HG02885 (cell line): ENCODE data around the gene SPATS2L.

Source experiments
- ATAC-seq: cut with Tn5 transposase; IDR thresholded peaks from one replicate; pipeline ENCODE4 v1.9.1; 2021; ENCODE audit warnings: mild to moderate bottlenecking; ENCODE audit not compliant: unreplicated experiment, poor library complexity

SPATS2L gene

GRCh38 chr2:200367155-200367554, 60.7 kb downstream of the SPATS2L start:
- ATAC-seq = no peak

DNA sequence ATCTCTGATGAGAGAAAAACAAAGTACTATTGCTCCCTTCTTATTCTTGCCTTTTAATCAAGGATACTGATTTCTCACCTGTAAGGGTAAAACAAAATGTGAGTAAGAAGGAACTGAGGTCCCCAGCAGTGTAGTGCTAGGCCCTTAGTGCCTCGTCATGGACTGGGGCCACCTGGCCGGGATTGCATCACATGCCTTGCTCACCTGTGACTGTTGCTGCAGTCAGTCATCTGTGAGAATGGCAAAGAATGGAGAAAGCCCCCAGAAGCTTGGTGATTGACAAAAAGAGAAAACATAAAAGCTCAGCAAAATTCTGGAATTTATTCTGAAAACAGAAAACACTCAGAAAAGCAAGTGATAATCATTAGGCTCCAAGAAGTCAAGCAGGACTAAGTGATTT, 63.4 kb downstream of the SPATS2L start:
- no peak for ATAC-seq

DNA sequence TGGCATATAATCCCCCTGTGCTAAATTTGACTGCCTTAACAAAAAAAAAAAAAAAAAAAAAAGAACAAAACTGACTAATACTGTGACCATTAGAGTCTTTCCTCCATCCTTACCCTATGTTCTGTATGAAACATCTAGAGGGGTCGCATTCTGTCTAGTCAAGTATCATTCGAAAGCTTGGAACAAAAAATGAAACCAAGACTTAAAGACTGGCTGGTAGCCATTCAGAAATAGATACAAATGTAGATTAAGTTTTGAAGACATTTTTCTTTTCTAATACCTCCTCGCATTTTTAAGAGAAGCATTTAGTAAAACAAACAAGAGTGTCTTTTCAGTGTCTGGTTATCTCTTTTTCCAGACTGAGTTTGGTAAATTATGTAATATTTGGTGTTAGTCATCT, 66.7 kb downstream of the SPATS2L start:
- peak; percentile 42 for ATAC-seq

DNA sequence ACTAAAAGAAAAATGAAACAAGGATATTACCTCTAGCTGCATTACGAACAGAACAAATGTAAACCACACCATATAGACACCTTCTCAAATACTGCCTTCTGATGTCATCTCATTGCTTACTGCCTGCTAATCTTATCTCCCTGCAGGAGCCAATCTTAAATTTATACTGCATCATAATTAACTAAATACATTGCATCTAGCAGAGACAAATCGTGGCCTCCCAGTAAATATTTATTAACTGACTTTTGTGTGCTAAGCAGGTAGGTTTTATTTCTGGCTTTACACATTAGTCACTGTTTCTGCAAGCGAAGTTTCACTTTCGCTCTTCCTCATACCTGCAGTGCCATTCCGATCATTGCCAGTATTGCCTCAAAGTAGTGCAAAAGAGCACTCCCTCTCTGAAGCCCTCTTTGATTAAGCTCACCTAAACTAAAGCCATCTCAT, 67.5 kb downstream of the SPATS2L start:
- ATAC-seq = peak; percentile 97

DNA sequence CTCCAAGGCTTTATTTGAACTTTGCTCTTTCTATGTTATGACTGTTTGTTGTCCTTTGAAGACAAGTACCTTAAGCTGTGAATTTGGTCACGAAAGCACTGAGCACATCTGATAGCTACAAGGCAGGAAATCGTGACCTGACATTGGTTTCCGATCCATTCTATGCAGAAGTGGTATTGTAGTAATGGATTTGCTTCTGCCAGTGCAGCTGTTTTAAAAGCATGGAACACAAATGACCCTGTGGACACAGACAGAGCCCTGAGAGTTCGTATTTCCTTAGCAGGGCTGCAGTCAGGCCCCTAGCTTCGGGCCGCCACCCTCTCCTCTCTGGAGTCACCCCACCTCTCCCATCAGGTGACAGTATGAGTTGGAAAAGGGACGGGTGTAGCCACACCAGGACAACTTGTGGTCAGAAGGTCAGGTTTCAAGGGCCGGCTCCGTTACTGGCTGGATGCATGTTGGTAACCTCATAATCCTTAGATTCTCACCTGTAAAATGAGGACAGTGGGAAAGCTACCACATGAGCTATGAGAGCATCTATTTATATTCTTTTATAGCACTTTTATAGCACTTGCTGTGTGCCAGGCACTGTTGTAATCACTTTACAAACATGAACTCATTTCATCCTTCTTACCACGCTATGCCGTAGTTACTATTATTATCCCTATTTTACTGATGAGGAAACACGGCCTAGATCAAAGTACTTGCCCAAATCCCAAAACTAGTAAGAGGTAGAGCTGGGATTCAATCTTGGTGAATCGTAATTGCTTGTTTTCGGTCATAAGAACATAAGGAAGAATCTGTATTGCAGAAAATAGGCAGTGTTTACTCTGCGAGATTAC, 70.2 kb downstream of the SPATS2L start:
- ATAC-seq = no peak

DNA sequence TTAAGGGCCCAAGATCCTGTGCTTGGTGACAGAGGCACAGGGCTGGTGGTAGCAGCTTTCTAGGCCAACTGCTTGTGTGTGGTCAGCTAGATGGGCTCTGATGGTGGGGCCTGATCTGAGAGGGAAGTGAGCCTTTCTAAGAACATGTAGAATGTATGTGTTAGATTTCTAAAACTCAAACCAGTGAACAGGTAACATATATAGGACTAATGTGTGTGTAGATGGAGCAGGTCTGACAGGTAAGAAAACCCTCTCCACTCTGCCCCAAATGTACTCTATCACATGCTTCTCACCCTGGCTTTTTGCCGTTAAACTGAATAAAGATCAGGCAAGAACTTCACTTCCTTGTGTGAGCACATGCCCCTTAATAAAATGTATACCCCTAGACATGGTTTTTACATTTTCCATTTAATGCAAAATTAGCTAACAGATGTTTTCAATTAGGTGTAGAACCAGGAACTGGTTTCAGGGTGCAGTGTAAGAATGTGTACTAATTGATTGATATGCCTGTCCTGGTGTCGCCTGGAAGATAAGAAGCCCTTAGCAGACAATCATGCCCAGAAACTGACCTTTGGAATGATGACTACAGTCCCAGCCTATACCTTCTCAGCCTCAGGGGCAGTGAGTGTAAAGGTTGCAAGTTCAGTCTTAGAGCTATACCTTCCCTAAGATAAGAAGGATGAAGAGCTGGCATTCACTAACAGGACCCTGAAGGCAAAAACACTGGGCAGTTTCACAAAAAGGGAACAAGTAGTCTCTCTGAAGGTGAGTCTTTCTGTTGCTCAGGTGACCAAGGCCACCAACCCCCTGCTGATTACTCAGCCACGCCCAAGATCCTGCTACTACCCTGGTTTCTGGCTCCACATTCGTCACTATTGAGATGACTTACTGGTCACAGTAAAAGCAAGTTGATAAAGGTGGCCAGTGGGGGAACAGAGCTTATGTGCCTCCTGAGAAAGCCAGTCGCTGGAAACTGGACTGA, 71.2 kb downstream of the SPATS2L start:
- no peak for ATAC-seq

DNA sequence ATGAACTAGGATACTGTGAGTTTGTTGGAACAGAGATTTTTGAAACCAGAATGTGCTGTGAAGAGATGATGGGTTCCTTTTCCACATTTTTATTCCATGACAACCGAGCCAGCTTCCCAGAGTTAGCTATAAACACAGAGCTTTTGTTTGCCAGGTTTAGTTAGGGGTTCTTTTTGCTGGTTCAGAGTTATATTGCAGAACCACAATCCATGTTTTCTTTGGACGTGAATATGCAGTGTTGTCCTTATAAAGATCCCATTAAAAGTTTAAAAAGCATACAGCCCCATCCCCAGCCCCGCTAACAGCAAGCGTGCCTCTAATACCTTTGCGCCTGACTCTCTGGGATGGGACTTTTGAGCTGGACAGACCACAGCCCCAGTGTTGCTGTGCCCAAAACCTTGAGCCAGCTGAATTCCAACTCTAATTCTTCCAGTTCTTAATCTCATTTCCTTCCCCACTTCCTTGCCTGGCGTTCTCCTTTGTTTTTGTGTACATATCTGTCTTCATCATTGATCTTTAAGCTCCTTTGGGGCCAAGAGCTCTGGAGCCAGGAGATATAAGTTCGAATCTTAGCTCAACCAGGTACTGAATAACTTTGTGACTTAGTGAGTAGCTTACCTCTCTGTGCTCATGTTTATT, 72.3 kb downstream of the SPATS2L start:
- ATAC-seq = no peak

- ATAC-seq = no peak
Observed at GRCh38 chr2:200379481-200380090, 73.1 kb downstream of the SPATS2L start.

DNA sequence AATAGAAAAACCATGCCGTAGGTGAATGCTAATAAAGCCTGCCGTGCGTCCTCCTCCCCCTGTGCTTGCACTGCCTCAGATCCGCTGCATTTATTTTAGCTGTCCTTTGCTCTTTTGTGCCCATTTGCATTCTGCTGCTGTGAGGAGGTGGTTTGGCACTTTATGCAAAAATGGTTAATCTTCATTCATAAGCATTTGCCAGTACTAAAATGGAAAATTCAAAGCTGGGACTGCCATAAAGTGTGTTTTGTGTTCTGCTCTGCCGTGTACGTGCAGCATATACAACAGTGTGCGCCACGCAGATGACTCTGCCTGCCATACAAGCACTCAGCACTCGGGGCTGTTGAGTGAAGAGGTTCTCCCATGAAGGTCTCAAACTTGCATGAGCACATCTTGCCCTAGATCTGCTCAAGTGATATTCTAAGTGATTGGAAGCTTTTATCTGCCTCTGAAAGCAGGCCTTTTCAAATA, 73.6 kb downstream of the SPATS2L start:
- no peak for ATAC-seq

DNA sequence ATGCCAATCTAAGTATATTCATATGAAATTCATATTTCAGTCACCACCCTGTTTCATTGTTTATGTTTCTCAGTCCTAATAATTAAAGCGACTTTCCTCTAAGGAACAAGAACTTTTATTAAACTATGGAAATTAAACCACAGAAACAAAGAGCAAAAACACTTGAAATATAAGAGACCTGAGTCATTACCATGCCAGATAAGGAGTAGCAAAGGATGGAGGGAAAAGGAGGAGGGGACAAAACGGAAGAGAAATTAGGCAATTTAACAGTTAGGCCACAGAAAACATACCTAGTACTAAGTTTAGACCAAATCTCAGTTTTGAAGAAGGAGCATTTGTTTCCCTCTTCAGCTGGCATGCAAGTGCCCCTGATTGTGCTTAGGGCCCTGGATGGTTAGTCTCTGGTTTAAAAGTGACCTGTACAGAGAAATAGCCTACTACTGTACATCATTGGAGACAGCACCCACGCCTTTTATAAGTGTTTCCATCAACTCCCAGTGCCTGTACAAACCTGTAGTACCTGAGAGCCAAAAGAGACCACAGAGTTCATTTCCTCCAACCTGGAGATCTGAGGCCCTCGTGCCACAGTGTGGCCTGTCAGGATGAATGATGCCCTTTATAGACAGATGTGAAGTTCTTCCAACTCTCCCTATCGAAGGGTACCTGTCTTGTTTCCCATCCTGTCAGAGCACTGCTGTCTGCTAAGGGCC, 74.5 kb downstream of the SPATS2L start:
- no peak for ATAC-seq

DNA sequence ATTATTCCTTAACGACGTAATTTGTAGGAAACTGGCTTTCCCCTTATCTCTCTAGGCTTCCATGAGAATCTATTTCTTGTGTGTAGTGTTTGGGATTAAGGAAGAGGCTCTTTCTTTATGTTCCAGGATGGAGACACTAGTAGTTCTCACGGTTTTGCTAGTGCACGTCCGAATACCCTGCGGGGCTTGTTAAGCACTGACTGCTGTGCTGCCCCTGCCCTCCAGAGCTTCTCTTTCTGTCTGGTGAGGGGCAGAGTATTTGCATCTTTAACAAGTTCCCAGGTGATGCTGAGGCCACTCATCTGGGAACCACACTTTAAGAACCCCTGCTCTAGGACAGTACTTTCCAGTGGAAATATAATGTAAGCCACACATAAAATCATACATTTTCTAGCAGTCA, 76.4 kb downstream of the SPATS2L start:
- no peak for ATAC-seq

DNA sequence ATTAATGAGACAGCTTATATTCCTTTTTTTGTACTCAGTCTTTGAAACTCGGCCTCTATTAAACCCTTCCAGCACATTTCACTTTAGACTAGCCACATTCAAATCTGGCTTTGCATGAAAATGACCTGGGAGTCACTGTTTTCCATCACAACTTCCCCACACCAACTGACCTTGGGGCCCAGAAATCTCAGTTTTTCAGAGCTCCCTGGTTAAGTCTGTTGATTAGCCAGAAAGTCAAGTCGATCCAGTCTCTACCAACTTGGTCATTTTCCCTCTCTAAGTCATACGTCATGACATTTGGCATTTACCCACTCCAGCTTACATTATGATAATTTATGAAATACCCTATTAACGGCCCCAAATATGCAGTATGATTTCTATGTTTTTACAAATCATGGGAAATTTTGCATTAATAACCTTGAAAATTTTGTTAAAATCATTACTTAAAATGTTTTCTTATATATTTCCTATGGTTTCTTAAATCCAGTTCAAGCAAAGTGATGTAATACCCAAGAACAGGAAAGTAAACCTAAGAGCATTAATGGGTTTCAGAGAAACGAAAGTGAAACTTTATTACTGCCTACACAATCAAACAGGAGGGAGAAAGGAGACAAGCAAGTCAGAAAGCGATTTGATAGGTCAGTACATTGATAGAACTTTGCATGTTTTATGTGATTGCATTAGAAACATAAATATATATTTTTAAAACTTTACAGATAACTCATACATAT, 77.1 kb downstream of the SPATS2L start:
- peak; percentile 77 for ATAC-seq

GRCh38 chr2:200385063-200385635, 78.7 kb downstream of the SPATS2L start:
- no peak for ATAC-seq

- no peak for ATAC-seq
Observed at GRCh38 chr2:200393191-200393590, 86.7 kb downstream of the SPATS2L start.

DNA sequence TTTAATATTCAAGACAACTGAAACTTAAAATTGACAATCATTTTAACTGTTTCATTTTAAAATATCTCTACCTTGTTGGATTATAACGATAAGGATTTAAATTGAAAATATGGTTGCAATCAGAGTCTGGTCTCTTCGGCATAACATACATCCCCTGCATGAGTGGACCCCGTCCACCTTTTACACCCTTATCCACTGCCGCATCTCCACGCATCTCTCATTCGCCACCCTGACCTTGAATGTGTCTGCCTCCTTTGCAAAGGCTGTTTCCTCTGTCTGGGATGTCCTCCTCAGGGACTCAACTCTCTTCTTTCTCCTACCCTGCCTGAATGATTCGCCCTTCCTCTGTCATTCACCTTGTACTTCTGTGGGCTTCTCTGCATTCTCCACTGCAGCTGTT, 87.6 kb downstream of the SPATS2L start:
- ATAC-seq = no peak

DNA sequence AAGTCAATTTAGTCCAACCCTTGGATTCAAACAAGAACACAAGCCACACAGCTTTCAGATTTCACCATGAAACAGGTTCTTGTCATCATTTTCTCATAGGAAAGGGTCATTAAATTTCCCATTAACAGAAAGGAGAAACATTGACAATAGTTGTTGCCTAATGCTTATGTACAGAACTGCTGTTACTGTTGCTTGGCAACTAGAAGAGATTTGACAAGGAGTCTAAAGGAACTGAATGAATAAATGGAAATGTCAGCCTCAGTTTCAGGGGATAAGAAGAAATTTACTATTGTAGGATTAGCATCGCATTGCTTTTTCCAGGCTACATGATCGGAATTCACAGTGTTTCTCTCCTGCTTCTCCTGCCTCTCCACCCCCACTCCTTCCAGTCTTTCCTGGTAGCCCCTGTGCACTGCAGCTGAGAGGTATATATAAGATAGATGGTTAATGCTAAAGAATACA, 90.3 kb downstream of the SPATS2L start:
- no peak for ATAC-seq

GRCh38 chr2:200397785-200398184, 91.3 kb downstream of the SPATS2L start:
- ATAC-seq = no peak

DNA sequence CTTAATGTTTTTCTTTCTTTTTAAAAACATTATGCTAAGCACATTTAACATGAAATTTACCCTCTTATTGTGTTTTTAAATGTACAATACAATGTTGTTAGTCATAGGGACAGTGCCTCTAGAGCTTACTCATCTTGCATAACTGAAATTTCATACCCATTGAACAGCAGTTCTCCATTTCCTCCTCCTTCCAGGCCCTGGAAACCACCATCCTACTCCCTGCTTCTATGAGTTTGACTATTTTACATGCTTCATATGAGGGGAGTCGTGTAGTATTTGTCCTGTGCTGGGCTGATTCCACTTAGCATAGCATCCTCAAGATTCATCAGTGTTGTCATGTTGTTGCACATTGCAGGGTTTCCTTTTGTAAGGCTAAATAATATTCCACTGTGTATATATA, 92.6 kb downstream of the SPATS2L start:
- ATAC-seq = no peak
